IPS-18a (cell line): ENCODE measurements around the gene BIRC7.

ENCODE experiments used
- H3K27ac ChIP-seq: one replicate; pipeline ENCODE4 v1.5.1; 2013; ENCODE audit warnings: low read length
- H3K27me3 ChIP-seq: one replicate; pipeline ENCODE4 v1.6.1; 2013; ENCODE audit warnings: mild to moderate bottlenecking, low read length; ENCODE audit not compliant: control insufficient read depth, insufficient read depth
- H3K36me3 ChIP-seq: one replicate; pipeline ENCODE4 v1.6.1; 2013; ENCODE audit warnings: low read depth, low read length; ENCODE audit not compliant: control insufficient read depth
- H3K4me1 ChIP-seq: one replicate; pipeline ENCODE4 v1.6.1; 2013; ENCODE audit warnings: low read depth, low read length; ENCODE audit not compliant: control insufficient read depth
- H3K4me3 ChIP-seq: one replicate; pipeline ENCODE4 v1.5.1; 2013; ENCODE audit warnings: low read length
- H3K9ac ChIP-seq: one replicate; pipeline ENCODE4 v1.6.1; 2013; ENCODE audit warnings: mild to moderate bottlenecking, low read length, moderate library complexity
- H3K9me3 ChIP-seq: one replicate; pipeline ENCODE4 v1.6.1; 2013; ENCODE audit warnings: low read depth, low read length; ENCODE audit not compliant: control insufficient read depth

BIRC7 gene

GRCh38 chr20:63273635-63274380 lies 38.1 kb downstream of the BIRC7 start:
- Histone ChIP-seq H3K36me3 (peaks cover 24% of the 10 kb centered on the region), H3K4me1 (no peaks in the 10 kb centered on the region), H3K9me3 (no peaks in the 10 kb centered on the region), H3K27me3 (no peaks in the 10 kb centered on the region), H3K4me3 (peak overlapping the region; percentile 88), H3K27ac (no peak overlapping the region), H3K9ac (peak overlapping the region; percentile 72)

GRCh38 chr20:63274381-63275228 lies 38.9 kb downstream of the BIRC7 start:
- Histone ChIP-seq H3K9me3 (no peaks in the 10 kb centered on the region), H3K9ac (no peak overlapping the region), H3K27me3 (no peaks in the 10 kb centered on the region), H3K4me1 (no peaks in the 10 kb centered on the region), H3K27ac (no peak overlapping the region), H3K36me3 (peaks cover 32% of the 10 kb centered on the region), H3K4me3 (no peak overlapping the region)

- peaks cover 42% of the 10 kb centered on the region for H3K36me3 ChIP-seq
Observed at GRCh38 chr20:63275825-63276224, 40.1 kb downstream of the BIRC7 start.

GRCh38 chr20:63276956-63277355 lies 41.3 kb downstream of the BIRC7 start:
- Histone ChIP-seq H3K27me3 (no peaks in the 10 kb centered on the region), H3K4me1 (no peaks in the 10 kb centered on the region), H3K9ac (no peak overlapping the region), H3K4me3 (no peak overlapping the region), H3K36me3 (peaks cover 42% of the 10 kb centered on the region), H3K27ac (no peak overlapping the region), H3K9me3 (no peaks in the 10 kb centered on the region)

More at GRCh38 chr20:63275825-63276224, 40.1 kb downstream of the BIRC7 start:
- H3K9me3 ChIP-seq, result no peaks in the 10 kb centered on the region
- H3K4me3 ChIP-seq, result no peak overlapping the region
- no peaks in the 10 kb centered on the region for H3K4me1 ChIP-seq
- no peak overlapping the region for H3K27ac ChIP-seq
- no peak overlapping the region for H3K9ac ChIP-seq
- H3K27me3 ChIP-seq, result no peaks in the 10 kb centered on the region

- no peaks in the 10 kb centered on the region for H3K9me3 ChIP-seq
- no peaks in the 10 kb centered on the region for H3K4me1 ChIP-seq
- H3K36me3 ChIP-seq, result peaks cover 45% of the 10 kb centered on the region
- H3K27ac ChIP-seq, result no peak overlapping the region
- no peaks in the 10 kb centered on the region for H3K27me3 ChIP-seq
- H3K4me3 ChIP-seq, result no peak overlapping the region
- no peak overlapping the region for H3K9ac ChIP-seq
Observed at GRCh38 chr20:63277466-63278272, 42.0 kb downstream of the BIRC7 start.

GRCh38 chr20:63278661-63279060 lies 43.0 kb downstream of the BIRC7 start:
- no peaks in the 10 kb centered on the region for H3K4me1 ChIP-seq
- H3K27me3 ChIP-seq, result no peaks in the 10 kb centered on the region
- no peak overlapping the region for H3K4me3 ChIP-seq
- no peaks in the 10 kb centered on the region for H3K9me3 ChIP-seq
- H3K27ac ChIP-seq, result no peak overlapping the region
- no peak overlapping the region for H3K9ac ChIP-seq
- H3K36me3 ChIP-seq, result peaks cover 55% of the 10 kb centered on the region

- Histone ChIP-seq H3K4me3 (no peak overlapping the region), H3K4me1 (no peaks in the 10 kb centered on the region), H3K27ac (no peak overlapping the region), H3K27me3 (no peaks in the 10 kb centered on the region), H3K9me3 (no peaks in the 10 kb centered on the region), H3K9ac (no peak overlapping the region), H3K36me3 (peaks cover 55% of the 10 kb centered on the region)
Observed at GRCh38 chr20:63279931-63280330, 44.2 kb downstream of the BIRC7 start.

GRCh38 chr20:63280371-63280770 lies 44.7 kb downstream of the BIRC7 start:
- Histone ChIP-seq H3K27ac (no peak overlapping the region), H3K27me3 (no peaks in the 10 kb centered on the region), H3K9ac (no peak overlapping the region), H3K9me3 (no peaks in the 10 kb centered on the region), H3K4me3 (no peak overlapping the region), H3K4me1 (no peaks in the 10 kb centered on the region), H3K36me3 (peaks cover 55% of the 10 kb centered on the region)

GRCh38 chr20:63280929-63281545 lies 45.3 kb downstream of the BIRC7 start:
- no peaks in the 10 kb centered on the region for H3K9me3 ChIP-seq
- H3K27me3 ChIP-seq, result no peaks in the 10 kb centered on the region
- H3K27ac ChIP-seq, result no peak overlapping the region
- peaks cover 52% of the 10 kb centered on the region for H3K36me3 ChIP-seq
- no peak overlapping the region for H3K9ac ChIP-seq
- no peak overlapping the region for H3K4me3 ChIP-seq
- H3K4me1 ChIP-seq, result no peaks in the 10 kb centered on the region

GRCh38 chr20:63281742-63282665 lies 46.3 kb downstream of the BIRC7 start:
- Histone ChIP-seq H3K4me3 (no peak overlapping the region), H3K9ac (no peak overlapping the region), H3K9me3 (no peaks in the 10 kb centered on the region), H3K27me3 (no peaks in the 10 kb centered on the region), H3K27ac (no peak overlapping the region), H3K36me3 (peaks cover 43% of the 10 kb centered on the region), H3K4me1 (no peaks in the 10 kb centered on the region)
